KMS-11 (cell line): ENCODE results near the gene DISC1.

ENCODE experiments used
- H2AFZ ChIP-seq: fragments of 200-600 bp; sonication (generic); 2 replicates; pipeline ENCODE4 v1.6.1; 2016; ENCODE audit warnings: antibody characterized with exemption, mixed run types, low read depth
- H3K27ac ChIP-seq: fragments of 200-600 bp; sonication (generic); 2 replicates; pipeline ENCODE4 v1.6.1; 2016; ENCODE audit warnings: mild to moderate bottlenecking, mixed run types
- H3K27me3 ChIP-seq: fragments of 200-600 bp; sonication (generic); 2 replicates; pipeline ENCODE4 v1.6.1; 2017; ENCODE audit warnings: mild to moderate bottlenecking, low read depth, mixed run types, moderate library complexity; ENCODE audit not compliant: insufficient read depth
- H3K36me3 ChIP-seq: fragments of 200-600 bp; sonication (generic); 2 replicates; pipeline ENCODE4 v1.6.1; 2017; ENCODE audit warnings: mild to moderate bottlenecking, mixed run types; ENCODE audit not compliant: insufficient read depth
- H3K4me1 ChIP-seq: fragments of 200-600 bp; sonication (generic); 2 replicates; pipeline ENCODE4 v1.6.1; 2016; ENCODE audit warnings: mild to moderate bottlenecking, low read depth, mixed run types; ENCODE audit not compliant: poor library complexity, severe bottlenecking
- H3K4me2 ChIP-seq: fragments of 200-600 bp; sonication (generic); 2 replicates; pipeline ENCODE4 v1.7.0; 2016; ENCODE audit warnings: mild to moderate bottlenecking, mixed run types
- H3K4me3 ChIP-seq: fragments of 200-600 bp; sonication (generic); IDR thresholded peaks from 2 replicates; pipeline ENCODE4 v1.6.1; 2017; ENCODE audit warnings: low read depth, low read length, mixed read lengths; ENCODE audit not compliant: insufficient read depth
- H3K79me2 ChIP-seq: fragments of 200-600 bp; sonication (generic); 2 replicates; pipeline ENCODE4 v1.6.1; 2016; ENCODE audit warnings: low read depth, mixed run types; ENCODE audit not compliant: insufficient read depth
- H3K9ac ChIP-seq: fragments of 200-600 bp; sonication (generic); 2 replicates; pipeline ENCODE4 v1.6.1; 2016; ENCODE audit warnings: mild to moderate bottlenecking, mixed run types
- H4K20me1 ChIP-seq: fragments of 200-600 bp; sonication (generic); 2 replicates; pipeline ENCODE4 v1.6.1; 2016; ENCODE audit warnings: mild to moderate bottlenecking, mixed run types; ENCODE audit not compliant: insufficient read depth
- TF ChIP-seq, protein P1 (sequence below): fragments of 200-600 bp; sonication (generic); conservative IDR thresholded peaks from 2 replicates; pipeline ENCODE4 v1.6.1; 2017; ENCODE audit warnings: low read depth, mild to moderate bottlenecking, antibody characterized with exemption, low read length, moderate library complexity, mixed read lengths

DISC1 gene

DNA sequence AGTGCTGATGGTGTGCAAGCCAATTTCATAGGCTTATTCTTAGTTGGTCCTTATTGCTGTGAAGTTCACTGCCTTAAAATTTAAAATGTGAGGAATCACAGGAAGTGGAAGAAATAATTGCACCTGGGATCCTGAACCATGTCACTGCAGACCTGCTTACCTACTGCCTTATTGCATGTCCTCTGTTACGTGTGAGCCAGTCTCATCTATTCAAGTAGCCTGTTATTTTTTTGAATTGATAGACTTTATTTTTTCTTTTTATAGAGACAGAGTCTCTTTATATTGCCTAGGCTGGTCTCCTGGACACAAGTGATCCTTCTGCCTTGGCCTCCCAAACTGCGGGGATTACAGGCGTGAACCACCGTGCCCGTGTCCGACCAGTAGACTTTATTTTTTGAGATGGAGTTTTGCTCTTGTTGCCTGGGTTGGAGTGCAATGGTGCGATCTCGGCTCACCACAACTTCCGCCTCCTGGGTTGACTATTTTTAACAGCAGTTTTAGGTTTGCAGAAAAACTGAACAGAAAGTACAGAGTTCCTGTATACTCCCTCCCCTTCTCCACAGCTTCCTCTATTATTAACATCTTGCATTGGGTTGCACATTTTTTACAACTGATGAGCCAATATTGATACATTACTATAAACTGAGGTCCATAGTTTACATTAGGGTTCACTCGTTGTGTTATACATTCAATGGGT, 14.0 kb upstream of the DISC1 start:
- Histone ChIP-seq H3K27ac (no peak overlapping the region), H4K20me1 (no peaks in the 10 kb centered on the region), H3K79me2 (no peaks in the 10 kb centered on the region), H3K27me3 (no peaks in the 10 kb centered on the region), H3K36me3 (no peaks in the 10 kb centered on the region), H2AFZ (no peak overlapping the region), H3K4me3 (no peak overlapping the region), H3K4me1 (no peaks in the 10 kb centered on the region), H3K4me2 (no peak overlapping the region), H3K9ac (no peak overlapping the region)
- TF ChIP-seq, protein P1, sequence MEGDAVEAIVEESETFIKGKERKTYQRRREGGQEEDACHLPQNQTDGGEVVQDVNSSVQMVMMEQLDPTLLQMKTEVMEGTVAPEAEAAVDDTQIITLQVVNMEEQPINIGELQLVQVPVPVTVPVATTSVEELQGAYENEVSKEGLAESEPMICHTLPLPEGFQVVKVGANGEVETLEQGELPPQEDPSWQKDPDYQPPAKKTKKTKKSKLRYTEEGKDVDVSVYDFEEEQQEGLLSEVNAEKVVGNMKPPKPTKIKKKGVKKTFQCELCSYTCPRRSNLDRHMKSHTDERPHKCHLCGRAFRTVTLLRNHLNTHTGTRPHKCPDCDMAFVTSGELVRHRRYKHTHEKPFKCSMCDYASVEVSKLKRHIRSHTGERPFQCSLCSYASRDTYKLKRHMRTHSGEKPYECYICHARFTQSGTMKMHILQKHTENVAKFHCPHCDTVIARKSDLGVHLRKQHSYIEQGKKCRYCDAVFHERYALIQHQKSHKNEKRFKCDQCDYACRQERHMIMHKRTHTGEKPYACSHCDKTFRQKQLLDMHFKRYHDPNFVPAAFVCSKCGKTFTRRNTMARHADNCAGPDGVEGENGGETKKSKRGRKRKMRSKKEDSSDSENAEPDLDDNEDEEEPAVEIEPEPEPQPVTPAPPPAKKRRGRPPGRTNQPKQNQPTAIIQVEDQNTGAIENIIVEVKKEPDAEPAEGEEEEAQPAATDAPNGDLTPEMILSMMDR, result no peak

DNA sequence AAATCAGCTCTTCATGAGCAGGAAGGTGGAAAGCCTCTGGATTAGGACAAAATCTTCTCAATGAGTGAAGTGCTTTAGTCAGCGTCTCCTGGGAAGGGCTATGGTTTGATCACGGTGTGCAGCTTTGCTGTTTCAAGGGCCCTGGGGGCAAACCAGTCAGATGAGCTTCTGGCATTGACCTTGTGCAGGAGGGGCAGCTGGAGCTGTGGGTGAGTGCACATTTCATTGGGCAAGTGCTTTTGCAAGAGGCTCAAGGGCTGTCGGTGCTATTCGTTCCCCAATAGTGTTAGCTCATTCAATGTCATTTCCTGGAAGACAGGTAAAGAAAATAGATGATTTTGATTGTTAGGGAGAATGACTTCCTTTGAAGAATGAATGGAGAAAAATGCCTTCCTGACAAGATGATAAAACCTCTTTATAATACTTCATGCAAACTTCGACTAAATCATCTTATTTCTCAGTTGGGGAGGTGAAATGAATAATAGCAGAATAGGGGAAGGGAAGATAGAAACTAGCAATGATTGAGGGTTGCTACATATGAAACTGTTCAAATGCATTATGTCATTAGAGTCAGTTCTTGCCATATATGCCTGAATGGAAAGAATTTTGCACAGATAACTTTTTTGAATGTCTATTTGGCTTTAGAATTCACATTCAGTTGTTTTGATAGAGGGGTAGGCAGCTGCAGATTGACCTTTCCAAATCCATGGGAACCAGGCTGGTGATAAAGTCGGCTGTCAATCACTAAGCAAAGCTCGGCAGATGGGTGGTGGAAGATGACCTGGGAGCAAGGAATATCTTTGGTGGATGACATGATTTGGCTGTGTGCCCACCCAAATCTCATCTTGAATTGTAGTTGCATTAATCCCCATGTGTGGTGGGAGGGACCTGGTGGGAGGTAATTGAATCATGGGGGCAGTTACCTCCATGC, 12.9 kb upstream of the DISC1 start:
- Histone ChIP-seq H3K4me2 (no peak overlapping the region), H3K4me3 (no peak overlapping the region), H3K79me2 (no peaks in the 10 kb centered on the region), H4K20me1 (no peaks in the 10 kb centered on the region), H3K27me3 (no peaks in the 10 kb centered on the region), H3K9ac (no peak overlapping the region), H3K27ac (no peak overlapping the region), H3K36me3 (no peaks in the 10 kb centered on the region), H3K4me1 (no peaks in the 10 kb centered on the region), H2AFZ (no peak overlapping the region)
- TF ChIP-seq, protein P1, result no peak

DNA sequence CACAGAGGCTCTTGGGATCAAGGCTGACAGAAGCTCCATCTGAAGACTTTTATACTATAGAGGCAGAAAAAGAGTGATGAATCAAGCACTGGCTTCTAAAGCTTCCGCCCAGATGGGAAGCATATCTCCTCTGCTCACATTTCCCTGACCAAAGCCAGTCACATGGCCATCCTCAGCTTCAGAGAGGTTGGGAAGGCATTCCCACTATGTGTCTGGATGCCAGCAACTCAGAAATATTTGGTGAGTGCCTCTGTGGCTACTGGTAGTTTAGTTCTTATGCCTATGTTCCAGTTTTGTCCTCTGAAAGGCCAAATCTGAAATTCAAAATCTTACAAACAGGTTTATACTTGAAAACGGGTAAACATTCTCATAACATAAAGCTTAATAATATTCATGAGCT, 9.9 kb upstream of the DISC1 start:
- H4K20me1 ChIP-seq, result no peaks in the 10 kb centered on the region
- H3K27me3 ChIP-seq, result no peaks in the 10 kb centered on the region
- H2AFZ ChIP-seq, result no peak overlapping the region
- no peak overlapping the region for H3K4me3 ChIP-seq
- H3K36me3 ChIP-seq, result no peaks in the 10 kb centered on the region
- H3K4me1 ChIP-seq, result no peaks in the 10 kb centered on the region
- no peak overlapping the region for H3K4me2 ChIP-seq
- TF ChIP-seq, protein P1, result no peak
- H3K9ac ChIP-seq, result no peak overlapping the region
- no peaks in the 10 kb centered on the region for H3K79me2 ChIP-seq
- H3K27ac ChIP-seq, result no peak overlapping the region

DNA sequence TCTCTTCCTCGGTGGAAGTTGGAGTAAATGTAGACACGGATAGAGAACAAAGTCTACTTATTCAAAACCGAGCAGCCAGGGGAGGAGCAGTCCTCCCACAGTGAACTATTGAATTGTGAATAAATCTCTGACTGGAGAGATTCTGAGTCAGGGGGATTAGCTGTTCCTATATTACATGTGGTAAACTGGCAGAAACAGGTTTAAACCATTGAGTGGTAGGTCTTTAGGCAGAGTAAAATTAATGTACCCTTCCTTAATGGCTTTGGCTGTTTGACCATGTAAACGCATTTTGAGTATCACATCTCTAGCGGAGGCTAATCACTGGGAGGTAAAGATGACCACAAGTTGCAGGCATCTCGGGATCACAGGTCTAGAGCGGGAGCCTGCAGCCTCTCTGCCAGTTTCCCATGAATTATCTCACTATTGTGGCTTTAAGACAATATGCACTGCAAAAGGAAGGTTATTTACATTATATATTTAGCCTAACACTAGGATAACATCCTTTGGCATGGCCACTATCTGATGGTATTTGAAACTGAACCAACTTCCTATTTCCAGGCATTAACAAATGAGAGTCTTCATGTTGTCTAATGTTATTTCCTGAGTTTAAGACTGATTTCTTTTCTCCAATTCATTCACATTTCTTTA, 7.9 kb upstream of the DISC1 start:
- no peaks in the 10 kb centered on the region for H3K27me3 ChIP-seq
- no peak overlapping the region for H3K4me3 ChIP-seq
- no peak overlapping the region for H3K27ac ChIP-seq
- H3K4me1 ChIP-seq, result no peaks in the 10 kb centered on the region
- no peaks in the 10 kb centered on the region for H3K36me3 ChIP-seq
- no peak overlapping the region for H3K4me2 ChIP-seq
- H3K9ac ChIP-seq, result no peak overlapping the region
- H2AFZ ChIP-seq, result no peak overlapping the region
- H3K79me2 ChIP-seq, result no peaks in the 10 kb centered on the region
- H4K20me1 ChIP-seq, result no peaks in the 10 kb centered on the region
- TF ChIP-seq, protein P1, result no peak
